Adrenal gland (tissue), 12 donors: ENCODE data around the gene TIAL1. TPM values are rescaled to one million over a fixed set of nuclear protein-coding genes. Genes with fewer than 3 reads are reported as not detected.
A peak's percentile ranks its signal among the peaks of the same experiment; 100 is the strongest.
"Not testable (repeated sequence)": the region's sequence is repeated elsewhere in the genome, so short reads cannot be mapped to it uniquely, and the experiment has no call there.

Source experiments
- DNase-seq, 7 donors: peaks; one replicate each; pipeline ENCODE4 v3.0.0-alpha.2; 2019 to 2020
- H3K27ac ChIP-seq, 5 donors: fragments of 200-600 bp; sonication (generic) in 4 of 5; 1 replicate in 3 of 5; 2 replicates in 2 of 5; pipeline versions ENCODE4 v1.5.1 to v1.8.0; 2016 to 2020; ENCODE audit warnings: mild to moderate bottlenecking in 1 of 5
- H3K27me3 ChIP-seq: fragments of 200-600 bp; 2 replicates; pipeline ENCODE4 v1.8.0; 2021
- H3K36me3 ChIP-seq, 2 donors: fragments of 200-600 bp; replicated peaks in 1 of 2; 1 replicate in 1 of 2; 2 replicates in 1 of 2; pipeline versions ENCODE4 v1.5.1 to v1.8.0; 2018 to 2022
- H3K4me1 ChIP-seq, 2 donors: fragments of 200-600 bp; replicated peaks in 1 of 2; 1 replicate in 1 of 2; 2 replicates in 1 of 2; pipeline versions ENCODE4 v1.5.1 to v1.8.0; 2018 to 2021
- H3K4me3 ChIP-seq, 4 donors: fragments of 200-600 bp; sonication (generic) in 3 of 4; one replicate each; pipeline ENCODE4 v1.5.1; 2016 to 2018
- H3K9me3 ChIP-seq, 3 donors: fragments of 200-600 bp; sonication (generic) in 1 of 3; replicated peaks in 1 of 3; 1 replicate in 2 of 3; 2 replicates in 1 of 3; pipeline versions ENCODE4 v1.5.1 to v1.8.0; 2016 to 2021
- CTCF ChIP-seq, 6 experiments: fragments of 450-650 bp in 4 of 6; fragments of 200-600 bp in 2 of 6; sonication (generic) in 1 of 6; IDR thresholded peaks; 1 replicate in 5 of 6; 2 replicates in 1 of 6; pipeline versions ENCODE4 v1.5.1 to v1.8.0; 2016 to 2021; ENCODE audit warnings: antibody characterized with exemption in 6 of 6, mild to moderate bottlenecking in 2 of 6, moderate library complexity in 1 of 6
- POLR2A ChIP-seq, 2 donors: fragments of 450-650 bp; IDR thresholded peaks; one replicate each; pipeline ENCODE4 v1.6.1; 2017; ENCODE audit warnings: antibody characterized with exemption in 2 of 2, mild to moderate bottlenecking in 2 of 2, moderate library complexity in 1 of 2
- WGBS, 4 donors: extraction: QIAGEN DNeasy Blood & Tissue Kit in 2 of 4; methylation state at CpG; one replicate each; pipeline versions ENCODE4 v1.1.5 to v1.1.7; 2013 to 2017; 5-methylcytosine and 5-hydroxymethylcytosine counted together
- intact Hi-C, 2 donors: fragments of 100-400 bp; cut with DNase I; formaldehyde crosslinking; loops; one replicate each; pipeline versions ENCODE4 v1.14.1 to v1.15.0; 2022 to 2023
- polyA plus RNA-seq, 3 donors: library from polyadenylated mRNA; stranded (reverse); fragments of 200-250 nt in 2 of 3; fragments of 350-450 nt in 1 of 3; fragmentation: Illumina TruSeq in 1 of 3; extraction: RNeasy Lipid Tissue Mini Kit (QIAGEN cat#74804) in 1 of 3; gene quantifications; one replicate each; pipeline ENCODE4 v1.2.3, GENCODE V29; 2013 to 2014
- total RNA-seq, 9 donors: library from RNA; depleted of rRNA in 4 of 9; stranded (reverse); fragments of >200 nt in 4 of 9; fragments of 120-200 nt in 1 of 9; fragmentation: NEBNext Ultra II Directional in 1 of 9; extraction: Animal tissue kit (Norgen Biotek cat#: 25700) in 1 of 9; gene quantifications; one replicate each; pipeline versions ENCODE4 v1.1.0 to v1.2.4, GENCODE V29; 2013 to 2023
- donor health status: healthy with polysubstance abuse.
- donor health status: Bipolar disorder and iron deficiency.
- donor health status: DM: yes; HTN: yes; CAD: no.
- donor health status: DM: no; HTN: no; CAD: no.
- donor health status: DM: no; HTN: no; CAD: no.
- donor health status: DM: yes; HTN: yes; CAD: no.

TIAL1 gene
- total and polyA plus RNA-seq, 12 donors = 30.7 to 99.8 (median 61.6) TPM

- Histone ChIP-seq H3K36me3 (no peaks in the 10 kb centered on the region), H3K27me3 (no peaks in the 10 kb centered on the region), H3K4me1 (no peaks in the 10 kb centered on the region), H3K27ac (no peak overlapping the region), H3K4me3 (no peak overlapping the region), H3K9me3 (no peaks in the 10 kb centered on the region)
- DNase-seq = no peak
- intact Hi-C loops = no loop called here
- 92 to 99% (median 94%) methylated on average over 2 of the region's 2 CpGs for WGBS, 4 donors
- no peak for TF ChIP-seq CTCF (IDR thresholded peaks at IDR 0.05)
- no peak for TF ChIP-seq POLR2A (IDR thresholded peaks at IDR 0.05)
These were observed 63.3 kb downstream of the TIAL1 start for GRCh38 chr10:119533473-119533872.

- H3K36me3 ChIP-seq, H3K9me3 ChIP-seq, H3K4me1 ChIP-seq, H3K27me3 ChIP-seq, H3K4me3 ChIP-seq, intact Hi-C loops: not testable (repeated sequence)
- peak overlapping the region in 1 of 5 donors; percentile 58 for H3K27ac ChIP-seq
- DNase-seq = peak in 1 of 7 donors; percentile 31
- 78 to 88% (median 79%) methylated on average over 8 of the region's 8 CpGs for WGBS, 4 donors
These were observed 64.0 kb downstream of the TIAL1 start for GRCh38 chr10:119532791-119533190.

- H3K9me3 ChIP-seq, DNase-seq, intact Hi-C loops, H3K4me1 ChIP-seq, H3K27me3 ChIP-seq, H3K36me3 ChIP-seq, H3K4me3 ChIP-seq: not testable (repeated sequence)
- WGBS, 4 donors = 83 to 92% (median 90%) methylated on average over 4 to 8 of the region's 8 CpGs
- H3K27ac ChIP-seq = peak overlapping the region in 1 of 5 donors; percentile 58
These were observed 64.5 kb downstream of the TIAL1 start for GRCh38 chr10:119532251-119532650.

- 73 to 86% (median 76%) methylated on average over 1 of the region's 1 CpG for WGBS, 4 donors
- no peaks in the 10 kb centered on the region for H3K9me3 ChIP-seq
- no peak for TF ChIP-seq POLR2A (IDR thresholded peaks at IDR 0.05)
- TF ChIP-seq CTCF (IDR thresholded peaks at IDR 0.05) = no peak
- H3K27me3 ChIP-seq = no peaks in the 10 kb centered on the region
- no peaks in the 10 kb centered on the region for H3K4me1 ChIP-seq
- H3K27ac ChIP-seq = no peak overlapping the region
- no peaks in the 10 kb centered on the region for H3K36me3 ChIP-seq
- H3K4me3 ChIP-seq = no peak overlapping the region
- intact Hi-C loops = no loop called here
- DNase-seq = no peak
These were observed 65.7 kb downstream of the TIAL1 start for GRCh38 chr10:119531067-119531466.

GRCh38 chr10:119528663-119529237 is 68.0 kb downstream of the TIAL1 start:
- DNase-seq, intact Hi-C loops, H3K4me3 ChIP-seq, H3K4me1 ChIP-seq, H3K36me3 ChIP-seq, H3K27me3 ChIP-seq, H3K9me3 ChIP-seq, H3K27ac ChIP-seq: not testable (repeated sequence)
- WGBS, 4 donors = 67 to 82% (median 75%) methylated on average over 8 of the region's 8 CpGs
